GM12878 (cell line): ENCODE data around the gene GRK5. TPM values are rescaled to one million over a fixed set of nuclear protein-coding genes. Genes with fewer than 3 reads are reported as not detected.
A peak's percentile ranks its signal among the peaks of the same experiment; 100 is the strongest.

ENCODE experiments used
- ATAC-seq: fragments of 200-7000 bp; cut with Tn5 transposase; 3 replicates; pipeline ENCODE4 v1.9.1; 2020; ENCODE audit warnings: mild to moderate bottlenecking, moderate library complexity
- BruUV-seq: library from RNA; stranded (reverse); fragments of 400-500 nt; replicated peaks from 2 replicates; lab custom pipeline; 2021; lab: Mats Ljungman, UMichigan
- CTCF ChIA-PET: fragments of 300-600 bp; sonication (Branson Sonifier 250); formaldehyde crosslinking; extraction: SDS; loops from one replicate; lab custom pipeline; 2021; ENCODE audit warnings: inconsistent platforms; lab: Yijun Ruan, JAX
- POLR2A ChIA-PET: fragments of 350-600 bp; formaldehyde crosslinking; extraction: SDS; loops from one replicate; lab custom pipeline; 2021; ENCODE audit warnings: inconsistent platforms; lab: Charles Lee
- RAD21 ChIA-PET: fragments of 300-600 bp; sonication (Branson Sonifier 250); formaldehyde crosslinking; loops from one replicate; lab custom pipeline; 2023; ENCODE audit warnings: antibody characterized with exemption; ENCODE audit not compliant: unreplicated experiment; lab: Charles Lee
- SMC1A ChIA-PET: fragments of 300-600 bp; sonication (Branson Sonifier 250); formaldehyde crosslinking; loops from one replicate; lab custom pipeline; 2023; ENCODE audit not compliant: unreplicated experiment, uncharacterized antibody; lab: Charles Lee
- DNase-seq: peaks from one replicate; pipeline ENCODE4 v3.0.0-alpha.2; 2011; ENCODE audit warnings: low read depth, low spot score
- FAIRE-seq: peaks from 3 replicates; lab custom pipeline; 2011; peaks lifted over from hg19 to GRCh38; lab: Jason Lieb, UNC
- H2AFZ ChIP-seq: 2 replicates; pipeline ENCODE4 v1.6.0; 2011; ENCODE audit warnings: low read depth, low read length, control low read depth; ENCODE audit not compliant: control insufficient read depth
- H3K27ac ChIP-seq: 2 replicates; pipeline ENCODE4 v1.5.1; 2011; ENCODE audit warnings: control low read depth; ENCODE audit not compliant: control insufficient read depth, insufficient read depth
- H3K27me3 ChIP-seq, 2 experiments: replicated peaks in 1 of 2; 2 replicates each; pipeline versions ENCODE4 v1.6.0 to v1.6.1; 2011; ENCODE audit warnings: low read length in 1 of 2; ENCODE audit not compliant: control insufficient read depth in 2 of 2, insufficient read depth in 2 of 2
- H3K36me3 ChIP-seq, 2 experiments: 2 replicates each; pipeline ENCODE4 v1.5.1; 2011; ENCODE audit warnings: low read length in 1 of 2; ENCODE audit not compliant: control insufficient read depth in 2 of 2, insufficient read depth in 2 of 2
- H3K4me1 ChIP-seq: 2 replicates; pipeline ENCODE4 v1.6.1; 2011; ENCODE audit warnings: mild to moderate bottlenecking, low read length, moderate library complexity, mixed read lengths; ENCODE audit not compliant: control insufficient read depth, insufficient read depth
- H3K4me2 ChIP-seq: 2 replicates; pipeline ENCODE4 v1.6.0; 2011; ENCODE audit warnings: control low read depth; ENCODE audit not compliant: control insufficient read depth, insufficient read depth
- H3K4me3 ChIP-seq: fragments of 200-600 bp; sonication (generic); 2 replicates; pipeline ENCODE4 v1.5.1; 2016
- H3K79me2 ChIP-seq: 2 replicates; pipeline ENCODE4 v1.6.0; 2011; ENCODE audit warnings: low read length; ENCODE audit not compliant: control insufficient read depth, insufficient read depth
- H3K9ac ChIP-seq: 2 replicates; pipeline ENCODE4 v1.8.0; 2011; ENCODE audit warnings: low read length, control low read depth, mixed read lengths; ENCODE audit not compliant: control insufficient read depth, insufficient read depth
- H3K9me3 ChIP-seq: replicated peaks from 3 replicates; pipeline ENCODE4 v1.5.1; 2011; ENCODE audit warnings: mild to moderate bottlenecking, low read length; ENCODE audit not compliant: control insufficient read depth, insufficient read depth
- H4K20me1 ChIP-seq: 2 replicates; pipeline ENCODE4 v1.6.0; 2011; ENCODE audit not compliant: control insufficient read depth, insufficient read depth
- IKZF2 ChIP-seq, 2 experiments: fragments of 450-650 bp; IDR thresholded peaks; 2 replicates each; pipeline ENCODE4 v1.6.1; 2017; ENCODE audit warnings: mild to moderate bottlenecking in 2 of 2, moderate library complexity in 2 of 2
- WGBS: methylation state at CpG from one replicate; pipeline ENCODE4 v1.1.6; 2016; ENCODE audit warnings: low lambda C conversion rate; ENCODE audit not compliant: insufficient replicate concordance, insufficient coverage; ENCODE audit errors: missing lambda C conversion rate; 5-methylcytosine and 5-hydroxymethylcytosine counted together
- in situ Hi-C: fragments of 300-500 bp; cut with MboI; formaldehyde crosslinking; loops from 9 replicates; pipeline ENCODE4 v1.14.3; 2018; ENCODE audit warnings: mixed read lengths
- intact Hi-C: fragments of 100-400 bp; cut with micrococcal nuclease; formaldehyde crosslinking; loops from one replicate; pipeline ENCODE4 v1.14.2; 2022; ENCODE audit not compliant: unreplicated experiment
- polyA plus RNA-seq, 11 experiments: library from polyadenylated mRNA; depleted of rRNA in 4 of 11; unstranded in 6 of 11; stranded (reverse) in 5 of 11; fragments of >200 nt; fragmentation: Nextera tagmentation in 4 of 11; fragmentation: Illumina TruSeq in 1 of 11; extraction: Ambion mirVana in 4 of 11; extraction: Trizol in 1 of 11; gene quantifications; 1 replicate in 1 of 11; 2 replicates in 10 of 11; pipeline versions ENCODE4 v1.2.1 to v1.2.3, GENCODE V29; 2011 to 2016; ENCODE audit warnings: inconsistent platforms in 2 of 11, missing spikeins in 2 of 11, low read depth in 1 of 11
- total RNA-seq, 4 experiments: library from RNA; depleted of rRNA in 3 of 4; stranded (reverse); fragments of >200 nt in 3 of 4; fragmentation: Illumina TruSeq in 1 of 4; extraction: Trizol in 1 of 4; gene quantifications; 2 replicates each; pipeline versions ENCODE4 v1.2.1 to v1.2.3, GENCODE V29; 2013 to 2021
- TF ChIP-seq, protein P1 (sequence below): fragments of 450-650 bp; conservative IDR thresholded peaks from 2 replicates; pipeline ENCODE4 v1.6.1; 2017; ENCODE audit warnings: mild to moderate bottlenecking, moderate library complexity
- TF ChIP-seq, protein P2 (sequence below): IDR thresholded peaks from 2 replicates; pipeline ENCODE4 v1.6.1; 2012; ENCODE audit warnings: improper control_type of control experiment, low read depth, low read length; ENCODE audit not compliant: insufficient replicate concordance

GRK5 gene
- total and polyA plus RNA-seq, 10 of the 15 experiments (the other 5 are each of a cell fraction or from before 2014, with no cell fraction given): 0.11 to 22.1 (median 10.0) TPM

DNA sequence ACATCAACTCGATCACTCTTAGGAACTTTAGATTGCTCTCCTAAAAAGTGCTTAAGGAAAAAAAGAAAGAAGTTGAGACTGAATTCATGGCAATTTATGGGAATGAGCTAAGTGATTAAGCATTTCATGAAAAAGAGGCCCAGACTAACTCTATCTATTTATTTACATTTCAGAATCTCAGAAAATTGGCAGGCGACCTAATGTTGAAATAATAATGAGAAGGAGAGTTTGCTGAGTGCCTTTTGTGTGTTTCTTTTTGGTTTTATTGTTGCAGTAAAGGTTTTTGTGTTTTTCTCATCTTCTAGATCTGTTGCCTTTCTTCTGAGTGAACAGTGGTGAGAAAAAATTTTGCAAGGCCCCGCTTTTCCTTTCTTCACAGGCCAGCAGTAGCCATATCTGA is 3.8 kb downstream of the GRK5 start:
- no peaks in the 10 kb centered on the region for H3K36me3 ChIP-seq
- no TSS peak for BruUV-seq
- H3K9ac ChIP-seq: peak overlapping the region; percentile 88
- H3K4me3 ChIP-seq: peak overlapping the region; percentile 73
- RAD21 ChIA-PET: interaction anchor here (0.9 to 3.8 kb wide), 4 partner anchors 21 to 205 kb away, joined by 3 to 33 read pairs (median 4); no protein-coding TSS in a partner anchor
- no peak for DNase-seq
- TF ChIP-seq, protein P1, sequence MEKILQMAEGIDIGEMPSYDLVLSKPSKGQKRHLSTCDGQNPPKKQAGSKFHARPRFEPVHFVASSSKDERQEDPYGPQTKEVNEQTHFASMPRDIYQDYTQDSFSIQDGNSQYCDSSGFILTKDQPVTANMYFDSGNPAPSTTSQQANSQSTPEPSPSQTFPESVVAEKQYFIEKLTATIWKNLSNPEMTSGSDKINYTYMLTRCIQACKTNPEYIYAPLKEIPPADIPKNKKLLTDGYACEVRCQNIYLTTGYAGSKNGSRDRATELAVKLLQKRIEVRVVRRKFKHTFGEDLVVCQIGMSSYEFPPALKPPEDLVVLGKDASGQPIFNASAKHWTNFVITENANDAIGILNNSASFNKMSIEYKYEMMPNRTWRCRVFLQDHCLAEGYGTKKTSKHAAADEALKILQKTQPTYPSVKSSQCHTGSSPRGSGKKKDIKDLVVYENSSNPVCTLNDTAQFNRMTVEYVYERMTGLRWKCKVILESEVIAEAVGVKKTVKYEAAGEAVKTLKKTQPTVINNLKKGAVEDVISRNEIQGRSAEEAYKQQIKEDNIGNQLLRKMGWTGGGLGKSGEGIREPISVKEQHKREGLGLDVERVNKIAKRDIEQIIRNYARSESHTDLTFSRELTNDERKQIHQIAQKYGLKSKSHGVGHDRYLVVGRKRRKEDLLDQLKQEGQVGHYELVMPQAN: no peak
- TF ChIP-seq, protein P2, sequence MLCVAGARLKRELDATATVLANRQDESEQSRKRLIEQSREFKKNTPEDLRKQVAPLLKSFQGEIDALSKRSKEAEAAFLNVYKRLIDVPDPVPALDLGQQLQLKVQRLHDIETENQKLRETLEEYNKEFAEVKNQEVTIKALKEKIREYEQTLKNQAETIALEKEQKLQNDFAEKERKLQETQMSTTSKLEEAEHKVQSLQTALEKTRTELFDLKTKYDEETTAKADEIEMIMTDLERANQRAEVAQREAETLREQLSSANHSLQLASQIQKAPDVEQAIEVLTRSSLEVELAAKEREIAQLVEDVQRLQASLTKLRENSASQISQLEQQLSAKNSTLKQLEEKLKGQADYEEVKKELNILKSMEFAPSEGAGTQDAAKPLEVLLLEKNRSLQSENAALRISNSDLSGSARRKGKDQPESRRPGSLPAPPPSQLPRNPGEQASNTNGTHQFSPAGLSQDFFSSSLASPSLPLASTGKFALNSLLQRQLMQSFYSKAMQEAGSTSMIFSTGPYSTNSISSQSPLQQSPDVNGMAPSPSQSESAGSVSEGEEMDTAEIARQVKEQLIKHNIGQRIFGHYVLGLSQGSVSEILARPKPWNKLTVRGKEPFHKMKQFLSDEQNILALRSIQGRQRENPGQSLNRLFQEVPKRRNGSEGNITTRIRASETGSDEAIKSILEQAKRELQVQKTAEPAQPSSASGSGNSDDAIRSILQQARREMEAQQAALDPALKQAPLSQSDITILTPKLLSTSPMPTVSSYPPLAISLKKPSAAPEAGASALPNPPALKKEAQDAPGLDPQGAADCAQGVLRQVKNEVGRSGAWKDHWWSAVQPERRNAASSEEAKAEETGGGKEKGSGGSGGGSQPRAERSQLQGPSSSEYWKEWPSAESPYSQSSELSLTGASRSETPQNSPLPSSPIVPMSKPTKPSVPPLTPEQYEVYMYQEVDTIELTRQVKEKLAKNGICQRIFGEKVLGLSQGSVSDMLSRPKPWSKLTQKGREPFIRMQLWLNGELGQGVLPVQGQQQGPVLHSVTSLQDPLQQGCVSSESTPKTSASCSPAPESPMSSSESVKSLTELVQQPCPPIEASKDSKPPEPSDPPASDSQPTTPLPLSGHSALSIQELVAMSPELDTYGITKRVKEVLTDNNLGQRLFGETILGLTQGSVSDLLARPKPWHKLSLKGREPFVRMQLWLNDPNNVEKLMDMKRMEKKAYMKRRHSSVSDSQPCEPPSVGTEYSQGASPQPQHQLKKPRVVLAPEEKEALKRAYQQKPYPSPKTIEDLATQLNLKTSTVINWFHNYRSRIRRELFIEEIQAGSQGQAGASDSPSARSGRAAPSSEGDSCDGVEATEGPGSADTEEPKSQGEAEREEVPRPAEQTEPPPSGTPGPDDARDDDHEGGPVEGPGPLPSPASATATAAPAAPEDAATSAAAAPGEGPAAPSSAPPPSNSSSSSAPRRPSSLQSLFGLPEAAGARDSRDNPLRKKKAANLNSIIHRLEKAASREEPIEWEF: no peak
- TF ChIP-seq IKZF2 (IDR thresholded peaks at IDR 0.05): no peak
- TF ChIP-seq, all 136 proteins: peak for 0
- FAIRE-seq (no peak), ATAC-seq (no peak)
- Histone ChIP-seq H2AFZ (peak overlapping the region; percentile 88), H4K20me1 (no peaks in the 10 kb centered on the region), H3K79me2 (peaks cover 63% of the 10 kb centered on the region), H3K27me3 (no peaks in the 10 kb centered on the region), H3K9me3 (no peaks in the 10 kb centered on the region), H3K27ac (peak overlapping the region; percentile 95), H3K4me2 (peak overlapping the region; percentile 98), H3K4me1 (peaks cover 21% of the 10 kb centered on the region)
- in situ Hi-C loops: no loop called here
- ChIA-PET CTCF (interaction anchor here (0.6 to 2.0 kb wide), 11 partner anchors 9 to 275 kb away, joined by 3 to 7 read pairs (median 3); partner anchors contain the start of gene PRDX3), POLR2A (interaction anchor here (0.6 to 1.8 kb wide), 4 partner anchors 12 to 270 kb away, joined by 3 to 4 read pairs (median 3); no protein-coding TSS in a partner anchor), SMC1A (interaction anchor here (1.1 to 2.2 kb wide), 4 partner anchors 60 to 278 kb away, joined by 3 to 7 read pairs (median 4); no protein-coding TSS in a partner anchor)
- intact Hi-C loops: no loop called here
- WGBS: 95% methylated on average over 3 of the region's 3 CpGs
